ENCODE measurements around the gene DGKZ.
"Not testable (repeated sequence)": the region's sequence is repeated elsewhere in the genome, so short reads cannot be mapped to it uniquely, and the experiment has no call there.

The DGKZ gene

DNA sequence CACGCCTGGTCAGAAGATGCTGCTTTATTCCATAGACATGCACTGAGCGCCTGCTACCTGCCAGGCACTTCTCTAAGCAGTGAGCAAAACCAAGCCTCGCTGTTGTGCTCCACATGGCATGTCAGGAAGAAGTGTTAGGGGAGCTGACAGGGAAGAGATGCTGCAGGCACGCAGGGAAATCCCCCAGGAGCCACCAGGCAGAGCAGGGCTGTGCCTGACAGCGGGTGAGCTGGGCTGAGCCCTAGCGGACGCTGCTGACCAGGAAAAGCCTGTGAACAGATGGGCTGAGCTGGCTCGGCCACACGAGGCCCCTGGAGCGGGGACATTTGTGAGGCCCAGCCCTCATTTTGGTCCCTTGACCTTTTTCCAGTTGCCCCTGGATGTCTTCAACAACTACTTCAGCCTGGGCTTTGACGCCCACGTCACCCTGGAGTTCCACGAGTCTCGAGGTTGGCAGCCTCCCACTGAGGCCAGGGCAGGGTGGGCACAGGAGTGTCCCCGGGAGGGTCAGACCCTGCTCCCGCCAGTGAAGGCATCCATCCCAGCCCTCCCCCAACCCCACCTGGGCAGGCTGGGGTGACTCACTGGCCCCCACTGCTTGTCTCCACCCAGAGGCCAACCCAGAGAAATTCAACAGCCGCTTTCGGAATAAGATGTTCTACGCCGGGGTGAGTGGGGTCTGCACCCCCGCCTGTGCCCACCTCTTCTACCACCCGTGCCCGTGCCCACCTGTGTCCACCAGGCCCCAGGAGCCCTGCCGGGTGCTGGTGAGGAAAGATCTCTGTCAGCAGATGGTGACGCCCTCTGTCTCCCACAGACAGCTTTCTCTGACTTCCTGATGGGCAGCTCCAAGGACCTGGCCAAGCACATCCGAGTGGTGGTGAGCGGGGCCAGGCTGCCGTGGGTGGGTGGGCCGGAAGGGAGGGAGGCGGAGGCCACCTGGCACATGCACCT lies 26.8 kb downstream of the DGKZ start:
- no peak overlapping the region for H3K4me2 ChIP-seq (ENCODE audit: low read length)
- peaks cover 37% of the 10 kb centered on the region for H3K36me3 ChIP-seq (ENCODE audit: insufficient read depth, low read length)
- no peaks in the 10 kb centered on the region for H3K9me3 ChIP-seq (replicated peaks; ENCODE audit: low read length)
- no peaks in the 10 kb centered on the region for H3K4me1 ChIP-seq (ENCODE audit: control insufficient read depth, insufficient read depth, low read length)
- no peaks in the 10 kb centered on the region for H3K27me3 ChIP-seq (ENCODE audit: control insufficient read depth, insufficient read depth, low read length)
- H3K9ac ChIP-seq (ENCODE audit: low read depth, low read length): no peak overlapping the region
- H3K4me3 ChIP-seq (ENCODE audit: low read length): no peak overlapping the region

DNA sequence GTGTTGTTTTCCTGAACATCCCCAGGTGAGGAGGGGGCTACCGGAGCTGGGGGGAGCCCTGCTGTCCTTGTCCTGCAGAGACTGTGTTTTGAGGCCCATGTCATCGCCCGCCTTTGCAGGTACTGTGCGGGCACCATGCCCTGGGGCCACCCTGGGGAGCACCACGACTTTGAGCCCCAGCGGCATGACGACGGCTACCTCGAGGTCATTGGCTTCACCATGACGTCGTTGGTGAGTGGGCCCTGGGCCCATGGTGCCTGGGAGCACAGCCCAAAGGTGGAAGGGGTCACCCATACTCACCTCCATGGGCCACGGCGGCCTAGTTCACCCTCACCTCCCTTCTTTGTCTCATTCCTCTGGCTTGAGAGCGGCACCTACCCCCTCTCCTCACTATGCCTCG lies 27.6 kb downstream of the DGKZ start:
- Histone ChIP-seq H3K4me1 (ENCODE audit: control insufficient read depth, insufficient read depth, low read length) (no peaks in the 10 kb centered on the region), H3K4me2 (ENCODE audit: low read length) (no peak overlapping the region), H3K9me3 (replicated peaks; ENCODE audit: low read length) (no peaks in the 10 kb centered on the region), H3K36me3 (ENCODE audit: insufficient read depth, low read length) (peaks cover 37% of the 10 kb centered on the region), H3K4me3 (ENCODE audit: low read length) (no peak overlapping the region), H3K27me3 (ENCODE audit: control insufficient read depth, insufficient read depth, low read length) (no peaks in the 10 kb centered on the region), H3K9ac (ENCODE audit: low read depth, low read length) (no peak overlapping the region)

DNA sequence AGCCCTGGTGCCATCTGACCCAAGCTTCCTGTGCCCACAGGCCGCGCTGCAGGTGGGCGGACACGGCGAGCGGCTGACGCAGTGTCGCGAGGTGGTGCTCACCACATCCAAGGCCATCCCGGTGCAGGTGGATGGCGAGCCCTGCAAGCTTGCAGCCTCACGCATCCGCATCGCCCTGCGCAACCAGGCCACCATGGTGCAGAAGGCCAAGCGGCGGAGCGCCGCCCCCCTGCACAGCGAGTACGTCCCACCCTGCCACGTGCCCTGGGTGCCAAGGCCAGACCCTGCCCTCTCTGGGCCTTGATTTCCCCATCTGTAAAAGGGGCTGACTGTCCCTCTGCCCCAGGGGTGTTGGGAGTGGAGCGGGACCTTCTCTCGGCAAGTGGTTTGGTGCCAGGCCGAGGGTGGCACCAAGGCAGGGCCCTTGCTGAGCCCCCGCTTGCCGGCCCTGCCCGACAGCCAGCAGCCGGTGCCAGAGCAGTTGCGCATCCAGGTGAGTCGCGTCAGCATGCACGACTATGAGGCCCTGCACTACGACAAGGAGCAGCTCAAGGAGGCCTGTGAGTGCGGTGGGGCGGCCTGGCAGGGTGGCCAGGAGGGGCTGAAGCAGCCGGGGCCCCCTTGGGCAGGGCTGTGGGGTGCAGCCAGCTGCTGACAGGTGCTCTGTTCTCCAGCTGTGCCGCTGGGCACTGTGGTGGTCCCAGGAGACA lies 28.3 kb downstream of the DGKZ start:
- Histone ChIP-seq H3K27me3 (ENCODE audit: control insufficient read depth, insufficient read depth, low read length) (no peaks in the 10 kb centered on the region), H3K4me3 (ENCODE audit: low read length) (no peak overlapping the region), H3K9me3 (replicated peaks; ENCODE audit: low read length) (no peaks in the 10 kb centered on the region), H3K4me2 (ENCODE audit: low read length) (no peak overlapping the region), H3K9ac (ENCODE audit: low read depth, low read length) (no peak overlapping the region), H3K36me3 (ENCODE audit: insufficient read depth, low read length) (peaks cover 32% of the 10 kb centered on the region), H3K4me1 (ENCODE audit: control insufficient read depth, insufficient read depth, low read length) (peaks cover 4% of the 10 kb centered on the region)

DNA sequence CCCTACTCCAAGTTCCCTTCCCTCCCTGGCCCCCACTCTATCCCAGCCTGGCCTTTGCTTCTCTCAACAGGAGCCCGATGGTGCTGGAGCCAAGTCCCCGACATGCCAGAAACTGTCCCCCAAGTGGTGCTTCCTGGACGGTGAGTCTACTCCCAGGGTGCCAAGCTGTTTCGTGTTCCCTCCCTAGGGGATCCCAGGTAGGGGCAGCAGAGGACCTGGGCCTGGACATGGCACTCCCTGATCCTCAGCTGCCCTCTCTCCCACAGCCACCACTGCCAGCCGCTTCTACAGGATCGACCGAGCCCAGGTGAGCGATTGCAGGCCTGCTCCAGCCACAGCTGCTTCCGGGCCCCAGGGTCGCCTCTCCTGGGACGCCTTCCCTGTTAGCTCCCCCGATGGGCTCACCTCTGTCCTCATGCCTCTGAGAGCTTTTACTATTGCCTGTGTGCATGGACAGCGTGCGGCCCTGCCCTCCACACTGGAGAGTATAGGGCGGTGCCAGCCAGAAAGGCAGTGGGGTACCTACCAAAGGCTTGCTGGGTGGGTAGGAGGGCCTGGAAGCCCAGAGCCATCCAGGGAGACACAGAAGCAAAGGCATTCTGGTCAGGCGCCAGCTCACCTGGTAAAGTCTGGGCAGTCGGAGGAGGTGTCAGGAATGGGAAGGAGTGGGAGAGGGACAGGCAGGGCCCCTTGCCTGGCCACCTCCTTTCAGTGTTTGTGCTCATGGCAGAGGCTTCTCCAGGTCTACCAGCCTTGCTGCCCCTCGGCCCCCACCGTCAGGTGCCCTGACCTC lies 29.2 kb downstream of the DGKZ start:
- H3K4me1 ChIP-seq (ENCODE audit: control insufficient read depth, insufficient read depth, low read length): peaks cover 11% of the 10 kb centered on the region
- H3K9me3 ChIP-seq (replicated peaks; ENCODE audit: low read length): no peaks in the 10 kb centered on the region
- no peak overlapping the region for H3K9ac ChIP-seq (ENCODE audit: low read depth, low read length)
- H3K4me2 ChIP-seq (ENCODE audit: low read length): no peak overlapping the region
- no peak overlapping the region for H3K4me3 ChIP-seq (ENCODE audit: low read length)
- H3K36me3 ChIP-seq (ENCODE audit: insufficient read depth, low read length): peaks cover 29% of the 10 kb centered on the region
- no peaks in the 10 kb centered on the region for H3K27me3 ChIP-seq (ENCODE audit: control insufficient read depth, insufficient read depth, low read length)

DNA sequence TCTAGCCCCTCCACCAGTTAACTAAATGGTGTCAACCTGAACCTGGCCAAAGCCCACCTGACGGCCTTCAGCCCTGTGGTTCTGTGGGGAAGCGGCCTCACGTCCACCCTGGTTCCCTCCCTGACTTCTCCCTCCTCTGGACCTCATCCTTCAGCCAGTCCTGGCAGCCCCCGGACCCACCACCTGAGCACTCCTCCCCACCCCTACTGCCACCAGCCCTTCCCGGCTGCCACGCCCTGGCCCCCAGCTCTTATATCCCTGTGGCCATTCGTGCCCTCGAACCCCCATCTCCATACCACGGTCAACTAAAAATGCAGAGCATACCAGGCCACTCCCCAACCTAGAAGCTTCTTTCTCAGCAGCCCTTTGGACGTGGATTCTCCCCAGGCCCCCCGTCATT lies 30.0 kb downstream of the DGKZ start:
- Histone ChIP-seq H3K4me1 (ENCODE audit: control insufficient read depth, insufficient read depth, low read length) (peaks cover 17% of the 10 kb centered on the region), H3K9me3 (replicated peaks; ENCODE audit: low read length) (no peaks in the 10 kb centered on the region), H3K4me3 (ENCODE audit: low read length) (no peak overlapping the region), H3K9ac (ENCODE audit: low read depth, low read length) (no peak overlapping the region), H3K4me2 (ENCODE audit: low read length) (no peak overlapping the region), H3K36me3 (ENCODE audit: insufficient read depth, low read length) (peaks cover 27% of the 10 kb centered on the region), H3K27me3 (ENCODE audit: control insufficient read depth, insufficient read depth, low read length) (peaks cover 5% of the 10 kb centered on the region)

DNA sequence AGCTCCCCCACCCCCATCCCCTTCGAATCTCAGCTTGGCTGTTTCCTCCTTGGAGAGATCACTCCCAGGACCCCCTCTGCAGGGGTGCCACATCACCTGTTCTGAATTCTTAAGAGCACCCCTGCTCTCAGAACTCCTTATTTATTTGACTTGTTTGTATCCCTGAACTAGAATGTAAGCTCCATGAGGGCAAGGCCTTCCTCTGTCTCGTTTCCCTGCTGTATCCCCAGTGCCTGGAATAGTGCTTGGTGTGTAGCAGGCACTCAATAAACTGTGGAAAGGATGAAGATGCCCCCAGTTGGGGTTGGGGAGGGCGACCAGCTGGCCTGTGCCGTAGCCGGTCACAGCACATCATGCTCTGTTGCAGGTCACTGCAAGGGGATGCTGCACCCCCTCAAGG lies 30.6 kb downstream of the DGKZ start:
- Histone ChIP-seq H3K4me3 (ENCODE audit: low read length) (no peak overlapping the region), H3K9ac (ENCODE audit: low read depth, low read length) (no peak overlapping the region), H3K4me2 (ENCODE audit: low read length) (no peak overlapping the region), H3K4me1 (ENCODE audit: control insufficient read depth, insufficient read depth, low read length) (peaks cover 22% of the 10 kb centered on the region), H3K27me3 (ENCODE audit: control insufficient read depth, insufficient read depth, low read length) (peaks cover 6% of the 10 kb centered on the region), H3K36me3 (ENCODE audit: insufficient read depth, low read length) (peaks cover 27% of the 10 kb centered on the region), H3K9me3 (replicated peaks; ENCODE audit: low read length) (no peaks in the 10 kb centered on the region)

DNA sequence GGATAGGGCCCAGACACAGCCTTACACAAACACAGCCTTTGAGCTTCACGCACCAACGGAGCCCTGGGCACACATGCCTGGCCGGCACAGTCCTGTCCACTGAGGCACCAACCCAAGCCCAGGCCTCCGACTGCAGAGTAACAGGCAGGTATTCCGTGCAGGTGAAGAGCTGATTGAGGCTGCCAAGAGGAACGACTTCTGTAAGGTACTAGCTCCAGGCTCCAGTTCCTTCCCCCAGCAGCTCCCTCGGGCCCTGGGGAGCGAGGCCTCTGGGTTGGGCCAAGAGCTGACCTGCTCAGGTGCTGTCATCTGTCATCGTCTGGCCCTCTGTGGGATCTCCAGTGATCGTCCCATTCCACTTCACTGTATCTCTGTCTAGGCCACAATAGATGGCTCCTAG lies 31.0 kb downstream of the DGKZ start:
- H3K4me3 ChIP-seq (ENCODE audit: low read length): no peak overlapping the region
- no peak overlapping the region for H3K4me2 ChIP-seq (ENCODE audit: low read length)
- peaks cover 24% of the 10 kb centered on the region for H3K4me1 ChIP-seq (ENCODE audit: control insufficient read depth, insufficient read depth, low read length)
- H3K9ac ChIP-seq (ENCODE audit: low read depth, low read length): no peak overlapping the region
- no peaks in the 10 kb centered on the region for H3K9me3 ChIP-seq (replicated peaks; ENCODE audit: low read length)
- peaks cover 6% of the 10 kb centered on the region for H3K27me3 ChIP-seq (ENCODE audit: control insufficient read depth, insufficient read depth, low read length)
- H3K36me3 ChIP-seq (ENCODE audit: insufficient read depth, low read length): peaks cover 27% of the 10 kb centered on the region

DNA sequence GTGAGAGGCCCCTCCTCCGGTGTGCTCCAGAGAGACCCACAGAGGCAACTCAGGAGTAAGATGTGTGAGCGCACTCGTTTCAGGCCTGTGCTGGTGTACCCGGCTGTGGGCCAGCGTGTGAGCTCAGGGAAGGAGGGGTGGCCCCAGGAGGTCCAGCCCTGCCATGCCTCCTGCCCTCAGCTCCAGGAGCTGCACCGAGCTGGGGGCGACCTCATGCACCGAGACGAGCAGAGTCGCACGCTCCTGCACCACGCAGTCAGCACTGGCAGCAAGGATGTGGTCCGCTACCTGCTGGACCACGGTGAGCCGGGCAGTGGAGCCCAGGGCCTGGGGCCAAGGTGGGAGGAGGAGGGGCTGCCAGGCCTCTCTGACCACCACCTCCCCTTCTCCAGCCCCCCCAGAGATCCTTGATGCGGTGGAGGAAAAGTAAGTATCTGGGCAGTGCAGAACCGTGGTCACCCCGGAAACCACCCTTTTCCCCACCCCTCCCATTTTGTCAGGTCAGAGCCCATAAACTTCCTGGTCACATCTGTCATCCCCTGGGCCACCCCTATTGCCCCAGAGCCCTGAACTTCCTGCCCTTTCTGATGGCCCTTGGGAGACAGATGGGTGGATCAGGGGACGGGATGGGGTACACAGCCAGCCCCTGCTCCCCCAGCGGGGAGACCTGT lies 31.7 kb downstream of the DGKZ start:
- H3K4me3 ChIP-seq (ENCODE audit: low read length): no peak overlapping the region
- H3K4me2 ChIP-seq (ENCODE audit: low read length): no peak overlapping the region
- no peak overlapping the region for H3K9ac ChIP-seq (ENCODE audit: low read depth, low read length)
- no peaks in the 10 kb centered on the region for H3K9me3 ChIP-seq (replicated peaks; ENCODE audit: low read length)
- H3K27me3 ChIP-seq (ENCODE audit: control insufficient read depth, insufficient read depth, low read length): peaks cover 6% of the 10 kb centered on the region
- peaks cover 27% of the 10 kb centered on the region for H3K36me3 ChIP-seq (ENCODE audit: insufficient read depth, low read length)
- H3K4me1 ChIP-seq (ENCODE audit: control insufficient read depth, insufficient read depth, low read length): peaks cover 24% of the 10 kb centered on the region

DNA sequence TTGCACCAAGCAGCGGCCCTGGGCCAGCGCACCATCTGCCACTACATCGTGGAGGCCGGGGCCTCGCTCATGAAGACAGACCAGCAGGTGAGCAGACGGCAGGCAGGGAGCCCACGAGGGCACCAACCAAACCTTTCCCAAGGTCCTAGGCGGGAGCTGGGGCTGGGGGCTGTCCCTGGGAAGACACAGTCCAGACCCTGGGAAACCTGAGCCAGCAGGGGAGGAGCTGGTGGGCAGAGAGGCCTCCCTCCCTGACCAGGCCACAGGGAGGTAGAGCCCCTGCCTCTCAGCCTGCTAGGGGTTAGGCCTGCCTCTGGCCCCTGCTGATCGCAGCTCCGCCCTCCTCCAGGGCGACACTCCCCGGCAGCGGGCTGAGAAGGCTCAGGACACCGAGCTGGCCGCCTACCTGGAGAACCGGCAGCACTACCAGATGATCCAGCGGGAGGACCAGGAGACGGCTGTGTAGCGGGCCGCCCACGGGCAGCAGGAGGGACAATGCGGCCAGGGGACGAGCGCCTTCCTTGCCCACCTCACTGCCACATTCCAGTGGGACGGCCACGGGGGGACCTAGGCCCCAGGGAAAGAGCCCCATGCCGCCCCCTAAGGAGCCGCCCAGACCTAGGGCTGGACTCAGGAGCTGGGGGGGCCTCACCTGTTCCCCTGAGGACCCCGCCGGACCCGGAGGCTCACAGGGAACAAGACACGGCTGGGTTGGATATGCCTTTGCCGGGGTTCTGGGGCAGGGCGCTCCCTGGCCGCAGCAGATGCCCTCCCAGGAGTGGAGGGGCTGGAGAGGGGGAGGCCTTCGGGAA lies 32.4 kb downstream of the DGKZ start:
- not testable (repeated sequence) for H3K27me3 ChIP-seq (ENCODE audit: control insufficient read depth, insufficient read depth, low read length); H3K4me2 ChIP-seq (ENCODE audit: low read length); H3K9me3 ChIP-seq (replicated peaks; ENCODE audit: low read length); H3K4me3 ChIP-seq (ENCODE audit: low read length); H3K9ac ChIP-seq (ENCODE audit: low read depth, low read length)
- Histone ChIP-seq H3K36me3 (ENCODE audit: insufficient read depth, low read length) (peaks cover 21% of the 10 kb centered on the region), H3K4me1 (ENCODE audit: control insufficient read depth, insufficient read depth, low read length) (peaks cover 24% of the 10 kb centered on the region)

DNA sequence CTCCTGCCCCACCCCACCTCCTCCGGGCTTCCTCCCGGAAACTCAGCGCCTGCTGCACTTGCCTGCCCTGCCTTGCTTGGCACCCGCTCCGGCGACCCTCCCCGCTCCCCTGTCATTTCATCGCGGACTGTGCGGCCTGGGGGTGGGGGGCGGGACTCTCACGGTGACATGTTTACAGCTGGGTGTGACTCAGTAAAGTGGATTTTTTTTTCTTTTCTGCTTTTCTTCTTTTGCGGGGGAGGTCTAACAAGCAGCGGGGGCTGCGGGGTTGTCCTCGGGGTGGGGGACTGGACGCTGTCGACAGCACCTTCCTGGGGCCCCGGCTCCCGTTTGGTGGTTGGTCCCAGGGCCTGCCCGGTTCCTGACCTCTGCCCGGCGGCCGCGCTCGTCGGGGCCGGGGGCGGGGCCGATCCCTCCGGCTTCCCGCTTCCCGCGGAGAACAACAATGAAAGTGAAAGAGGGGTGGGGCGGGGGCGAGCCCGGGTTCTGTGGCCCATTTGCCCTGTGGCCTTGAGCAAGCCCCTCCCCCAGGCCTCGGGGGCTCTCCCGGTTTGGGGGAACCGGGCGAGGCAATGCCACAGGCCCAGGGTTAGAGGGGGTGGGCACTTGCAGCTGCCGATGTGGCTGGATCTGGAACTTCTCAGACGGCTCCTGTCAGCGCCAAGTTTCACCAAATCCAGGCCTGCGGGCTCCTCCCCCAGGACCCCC lies 33.2 kb downstream of the DGKZ start:
- peaks cover 24% of the 10 kb centered on the region for H3K4me1 ChIP-seq (ENCODE audit: control insufficient read depth, insufficient read depth, low read length)
- H3K4me2 ChIP-seq (ENCODE audit: low read length): peak overlapping the region; percentile 85
- peaks cover 17% of the 10 kb centered on the region for H3K36me3 ChIP-seq (ENCODE audit: insufficient read depth, low read length)
- peaks cover 6% of the 10 kb centered on the region for H3K27me3 ChIP-seq (ENCODE audit: control insufficient read depth, insufficient read depth, low read length)
- peak overlapping the region; percentile 77 for H3K9ac ChIP-seq (ENCODE audit: low read depth, low read length)
- H3K4me3 ChIP-seq (ENCODE audit: low read length): peak overlapping the region; percentile 68
- H3K9me3 ChIP-seq (replicated peaks; ENCODE audit: low read length): no peaks in the 10 kb centered on the region

Data from skeletal muscle satellite cell (primary cell).